ENCODE results near the gene GPR27. TPM values are rescaled to one million over a fixed set of nuclear protein-coding genes. Genes with fewer than 3 reads are reported as not detected.
A peak's percentile ranks its signal among the peaks of the same experiment; 100 is the strongest.

The GPR27 gene
- total RNA-seq, 1 donor from 2014 or later, result not detected

GRCh38 chr3:71724584-71725270, 28.9 kb upstream of the GPR27 start:
- ATAC-seq (ENCODE audit: low read depth), result peak; percentile 55
- DNase-seq, result peak; percentile 46
- no peak for TF ChIP-seq CTCF (IDR thresholded peaks at IDR 0.05)
- peak overlapping the region; percentile 41 for H3K27ac Mint-ChIP-seq
- no peaks in the 10 kb centered on the region for H3K9me3 Mint-ChIP-seq
- peaks cover 17% of the 10 kb centered on the region for H3K27me3 Mint-ChIP-seq
- ChIA-PET CTCF (interaction anchor here (0.9 to 2.3 kb wide), 4 partner anchors 10 to 1098 kb away, joined by 3 to 6 read pairs (median 4); no protein-coding TSS in a partner anchor), POLR2A (no interaction called here)
- intact Hi-C loops (cut with micrococcal nuclease), result loop anchor here (2.0 to 10.0 kb wide), 3 partner anchors 540 to 1272 kb away; partner anchors contain the start of genes PPP4R2 and RYBP
- peak overlapping the region; percentile 86 for H3K4me3 Mint-ChIP-seq
- peaks cover 34% of the 10 kb centered on the region for H3K4me1 Mint-ChIP-seq
- no peaks in the 10 kb centered on the region for H3K36me3 Mint-ChIP-seq (ENCODE audit: low read depth)

DNA sequence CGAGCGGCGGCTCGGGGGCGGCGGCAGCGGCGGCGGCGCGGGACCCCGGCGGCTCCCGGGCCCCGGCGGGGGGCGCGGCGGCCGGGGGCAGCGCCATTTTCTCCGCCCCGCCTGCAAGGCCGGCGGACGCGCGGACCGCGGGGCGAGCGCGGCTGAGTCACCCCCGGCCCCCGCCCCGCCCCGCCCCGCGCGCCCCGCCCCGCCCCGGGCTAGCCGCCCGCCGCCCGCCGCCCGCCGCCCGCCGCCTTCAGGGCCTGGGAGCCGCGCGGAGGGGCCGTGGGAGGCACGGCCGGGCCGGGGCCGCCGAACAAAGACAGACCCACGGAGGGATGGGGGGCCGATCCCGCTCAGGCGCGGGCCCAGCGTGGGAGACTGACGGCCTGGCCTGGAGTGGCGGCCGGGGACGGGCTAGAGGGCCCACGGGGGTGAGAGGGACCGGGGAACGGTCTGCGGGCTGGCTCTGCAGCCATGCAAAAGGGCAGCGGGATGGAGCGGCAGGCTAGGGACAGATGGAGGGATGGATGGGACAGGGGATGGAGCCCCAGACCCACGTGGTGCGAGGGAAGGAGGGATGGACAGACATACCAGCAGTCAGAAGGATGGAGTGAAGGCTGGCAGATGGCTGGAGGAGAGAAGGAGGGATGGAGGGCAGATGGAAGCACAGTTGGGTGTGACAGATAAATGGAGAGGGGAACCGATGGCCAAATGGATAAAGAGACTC, 28.2 kb upstream of the GPR27 start, which contains the start of gene EIF4E3:
TSS of gene EIF4E3 (minus strand) at position 132 of the 721 bp plus-strand sequence. CDS start at position 97, 35 bp downstream.
- Mint-ChIP-seq H3K4me3 (peak within 1 kb of the TSS; percentile 86), H3K36me3 (ENCODE audit: low read depth) (no peaks in the 10 kb centered on the region)
- intact Hi-C loops (cut with micrococcal nuclease), result loop anchor here (2.0 to 10.0 kb wide), 3 partner anchors 539 to 1271 kb away; partner anchors contain the start of genes PPP4R2 and RYBP

GRCh38 chr3:71726146-71726545, 27.5 kb upstream of the GPR27 start:
- CTCF ChIA-PET, result interaction anchor here (1.7 kb wide), 1 partner anchor 1330 kb away, joined by 4 read pairs; no protein-coding TSS in a partner anchor
- peaks cover 37% of the 10 kb centered on the region for H3K4me1 Mint-ChIP-seq
- intact Hi-C loops (cut with micrococcal nuclease), result loop anchor here (10.0 kb wide), 2 partner anchors 539 to 719 kb away; partner anchors contain the start of gene RYBP

More for the DNA sequence above, 28.2 kb upstream of the GPR27 start, which contains the start of gene EIF4E3:
- Mint-ChIP-seq H3K9me3 (no peaks in the 10 kb centered on the region), H3K27me3 (peaks cover 17% of the 10 kb centered on the region), H3K27ac (peak within 1 kb of the TSS; percentile 41), H3K4me1 (peaks cover 37% of the 10 kb centered on the region)
- DNase-seq (peak; percentile 53), ATAC-seq (ENCODE audit: low read depth) (peak; percentile 72)
- no peak for TF ChIP-seq CTCF (IDR thresholded peaks at IDR 0.05)
- ChIA-PET CTCF (interaction anchor here (0.9 to 2.3 kb wide), 2 partner anchors 14 to 1095 kb away, joined by 3 to 6 read pairs; no protein-coding TSS in a partner anchor), POLR2A (no interaction called here)

DNA sequence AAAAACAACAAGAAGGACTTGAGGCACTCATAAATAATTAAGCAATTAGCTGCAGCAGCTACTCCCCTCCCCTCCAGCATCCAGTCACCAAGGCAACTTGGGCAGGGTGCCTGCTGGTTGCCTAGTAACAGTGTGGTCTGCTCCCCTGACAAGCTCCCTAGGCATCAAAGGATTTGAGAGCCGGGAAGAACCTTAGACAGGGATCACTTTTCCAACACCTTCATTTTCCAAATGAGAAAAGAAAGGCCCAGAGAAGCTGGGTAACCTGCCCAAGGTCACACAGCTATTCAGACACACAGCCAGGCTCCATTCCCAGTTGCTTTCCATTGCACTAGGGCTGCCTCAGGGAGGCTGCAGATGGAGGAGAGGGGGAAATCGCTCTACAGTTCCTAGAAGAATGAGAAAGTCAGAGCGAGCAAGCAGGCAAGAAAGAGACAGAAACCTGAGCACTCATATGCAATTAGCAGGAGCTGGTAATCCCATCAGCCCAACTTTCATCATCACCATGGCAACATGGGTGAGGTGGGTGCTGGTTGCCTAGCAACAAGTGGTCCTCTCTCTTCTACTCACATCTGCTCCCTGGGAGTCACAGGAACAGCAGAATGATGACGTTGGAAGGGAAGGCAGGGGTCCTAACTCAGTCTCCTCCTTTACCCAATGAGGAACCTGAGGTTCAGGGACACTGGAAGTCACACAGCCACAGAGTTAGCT, 24.9 kb upstream of the GPR27 start:
- H3K27me3 Mint-ChIP-seq, result peaks cover 12% of the 10 kb centered on the region
- peaks cover 22% of the 10 kb centered on the region for H3K4me1 Mint-ChIP-seq
- no peaks in the 10 kb centered on the region for H3K36me3 Mint-ChIP-seq (ENCODE audit: low read depth)
- POLR2A ChIA-PET, result no interaction called here
- ATAC-seq (ENCODE audit: low read depth) (no peak), DNase-seq (no peak)
- no peaks in the 10 kb centered on the region for H3K9me3 Mint-ChIP-seq
- H3K4me3 Mint-ChIP-seq, result no peak overlapping the region
- no peak for TF ChIP-seq CTCF (IDR thresholded peaks at IDR 0.05)
- CTCF ChIA-PET, result interaction anchor here (0.9 to 6.3 kb wide), 6 partner anchors 17 to 1093 kb away, joined by 3 to 72 read pairs (median 7); no protein-coding TSS in a partner anchor
- intact Hi-C loops (cut with micrococcal nuclease), result loop anchor here (10.0 kb wide), 2 partner anchors 536 to 716 kb away; partner anchors contain the start of gene RYBP
- H3K27ac Mint-ChIP-seq, result no peak overlapping the region

More at GRCh38 chr3:71726146-71726545, 27.5 kb upstream of the GPR27 start:
- Mint-ChIP-seq H3K36me3 (ENCODE audit: low read depth) (no peaks in the 10 kb centered on the region), H3K27ac (no peak overlapping the region), H3K9me3 (no peaks in the 10 kb centered on the region), H3K27me3 (peaks cover 12% of the 10 kb centered on the region), H3K4me3 (peak overlapping the region; percentile 83)
- no peak for ATAC-seq (ENCODE audit: low read depth)
- POLR2A ChIA-PET, result no interaction called here
- DNase-seq, result no peak
- TF ChIP-seq CTCF (IDR thresholded peaks at IDR 0.05), result no peak

Data from activated B cell treated with CpG ODN at 0.5 μM for 24 hours (primary cell).